Measurements from ENCODE around the gene BLTP2.
A peak's percentile ranks its signal among the peaks of the same experiment; 100 is the strongest.
"Not testable (repeated sequence)": the region's sequence is repeated elsewhere in the genome, so short reads cannot be mapped to it uniquely, and the experiment has no call there.

BLTP2 gene

GRCh38 chr17:28648698-28649097 is 3.7 kb upstream of the BLTP2 start:
- DNase-seq (ENCODE audit: insufficient read length, low spot score) = no peak
- FAIRE-seq = no peak

DNA sequence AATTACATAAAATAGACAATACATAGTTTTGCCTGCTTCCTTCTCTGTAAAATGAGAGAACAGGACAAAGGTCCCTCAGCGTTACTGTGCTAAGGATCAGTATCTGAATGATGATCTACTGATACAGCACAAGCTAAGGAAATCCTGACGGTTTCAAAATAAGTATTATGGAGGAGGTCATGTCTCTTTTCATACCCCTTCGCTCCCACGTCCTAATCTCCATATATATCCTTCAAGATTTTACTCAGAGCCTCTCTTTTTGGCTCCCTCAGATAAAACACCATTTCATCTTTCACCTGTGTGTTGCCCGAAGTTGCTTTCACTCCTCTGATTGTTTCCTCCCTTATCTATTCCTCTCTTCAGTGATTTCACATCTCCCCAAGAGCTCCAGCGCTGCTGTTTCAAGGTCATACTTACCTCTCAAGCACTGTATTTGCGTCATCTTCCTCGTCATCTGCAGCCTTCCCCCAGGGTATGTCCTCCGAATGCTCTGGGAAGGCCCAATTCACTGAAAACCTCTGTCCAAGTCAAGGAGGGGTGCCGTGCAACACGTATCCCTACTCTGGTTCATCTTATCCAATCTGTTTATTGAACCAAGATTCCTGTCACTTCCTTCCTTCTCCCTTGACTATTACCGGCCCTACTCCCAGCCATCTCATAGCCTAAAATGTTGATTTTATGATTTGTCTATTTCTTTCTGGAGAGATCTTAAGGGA is 1.2 kb upstream of the BLTP2 start:
- peak; percentile 33 for FAIRE-seq

GRCh38 chr17:28645576-28645939 is 600 bp upstream of the BLTP2 start:
- DNase-seq (ENCODE audit: insufficient read length, low spot score) (no peak), FAIRE-seq (no peak)

More for the DNA sequence above, 1.2 kb upstream of the BLTP2 start:
- DNase-seq (ENCODE audit: insufficient read length, low spot score) = no peak

GRCh38 chr17:28643983-28644786 is 773 bp downstream of the BLTP2 start:
- FAIRE-seq = peak; percentile 95
- peak; percentile 54 for DNase-seq (ENCODE audit: insufficient read length, low spot score)

DNA sequence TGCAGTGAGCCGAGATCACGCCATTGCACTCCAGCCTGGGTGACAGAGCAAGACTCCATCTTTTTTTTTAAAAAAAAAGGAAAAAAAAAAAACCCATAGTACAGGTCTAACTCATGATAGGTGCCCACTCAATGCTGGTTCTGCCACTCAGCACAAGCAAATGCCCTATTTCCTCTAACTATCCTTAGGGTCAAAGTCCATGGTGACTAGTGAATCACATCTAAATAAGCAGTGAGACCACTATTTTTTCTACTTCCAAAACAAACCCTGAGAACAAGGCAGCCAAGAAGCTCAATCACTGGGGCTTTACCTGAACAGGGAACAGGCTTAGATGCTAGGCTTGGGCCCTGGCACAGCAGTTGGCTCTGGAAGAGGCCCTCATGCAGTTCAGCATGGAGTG is 3.4 kb downstream of the BLTP2 start:
- DNase-seq (ENCODE audit: insufficient read length, low spot score) (no peak), FAIRE-seq (no peak)

GRCh38 chr17:28635506-28635905 is 9.5 kb downstream of the BLTP2 start:
- FAIRE-seq = no peak
- no peak for DNase-seq (ENCODE audit: insufficient read length, low spot score)

- DNase-seq (ENCODE audit: insufficient read length, low spot score) = no peak
- FAIRE-seq = no peak
Observed at GRCh38 chr17:28634206-28634865, 10.6 kb downstream of the BLTP2 start.

DNA sequence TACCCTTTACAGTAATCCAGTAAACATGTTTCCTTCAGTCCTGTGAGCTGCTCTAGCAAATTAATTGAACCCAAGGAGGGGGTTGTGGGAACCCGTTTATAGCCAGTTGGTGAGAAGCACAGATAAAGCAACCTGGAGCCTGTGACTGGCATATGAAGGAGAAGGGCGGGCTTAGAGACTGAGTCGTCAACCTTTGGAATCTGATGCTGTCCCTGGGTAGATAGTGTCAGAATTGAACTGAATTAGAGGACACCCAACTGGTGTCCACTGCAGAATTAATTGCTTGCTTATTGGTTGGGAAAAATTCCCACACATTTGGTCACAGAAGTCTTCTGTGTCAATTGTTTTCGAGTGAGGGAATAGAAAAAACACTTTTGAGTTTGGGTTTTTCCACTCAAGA is 18.1 kb downstream of the BLTP2 start:
- DNase-seq (ENCODE audit: insufficient read length, low spot score) = no peak
- FAIRE-seq = no peak

DNA sequence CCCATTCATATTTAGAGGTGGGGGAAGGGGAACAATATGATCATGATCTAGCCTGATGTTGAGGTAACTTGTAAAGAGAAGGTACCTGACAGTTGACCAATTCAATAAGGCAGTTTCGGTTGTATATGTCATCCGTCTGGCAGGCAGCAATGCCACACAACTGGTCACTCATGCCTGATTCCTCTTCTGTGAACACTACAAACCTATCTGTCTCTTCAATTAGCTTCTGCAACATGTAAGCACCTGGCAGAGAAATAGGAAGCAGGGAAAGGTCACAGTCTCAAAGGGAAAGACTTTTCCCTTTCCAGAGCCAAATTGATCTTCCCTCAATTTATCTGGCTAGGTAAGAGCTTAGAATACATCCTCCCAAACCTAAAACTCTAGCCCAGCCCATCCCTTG is 20.8 kb downstream of the BLTP2 start:
- FAIRE-seq = no peak
- DNase-seq (ENCODE audit: insufficient read length, low spot score) = no peak

- no peak for FAIRE-seq
- no peak for DNase-seq (ENCODE audit: insufficient read length, low spot score)
Observed at GRCh38 chr17:28623696-28624095, 21.3 kb downstream of the BLTP2 start.

DNA sequence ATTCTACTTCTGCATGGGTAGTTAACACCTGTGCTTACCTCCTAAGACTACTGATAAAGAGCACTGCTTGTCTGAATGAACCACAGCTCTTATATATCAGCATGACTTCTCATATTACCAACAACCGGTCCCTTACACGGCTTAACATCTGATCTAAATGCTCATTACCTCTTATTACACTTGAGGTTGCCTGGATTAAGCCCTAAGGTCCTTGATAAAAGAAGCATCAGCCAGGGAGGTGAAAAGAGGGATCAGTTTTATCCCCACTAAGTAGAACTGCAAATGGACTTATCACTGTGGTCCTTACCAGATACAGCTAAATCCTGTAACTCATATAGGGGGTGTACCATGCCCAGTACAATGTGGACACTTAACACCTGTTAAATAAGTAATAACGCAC is 22.8 kb downstream of the BLTP2 start:
- FAIRE-seq = no peak

GRCh38 chr17:28620010-28620409 is 24.9 kb downstream of the BLTP2 start:
- FAIRE-seq (no peak), DNase-seq (ENCODE audit: insufficient read length, low spot score) (no peak)

More for the DNA sequence above, 22.8 kb downstream of the BLTP2 start:
- no peak for DNase-seq (ENCODE audit: insufficient read length, low spot score)

DNA sequence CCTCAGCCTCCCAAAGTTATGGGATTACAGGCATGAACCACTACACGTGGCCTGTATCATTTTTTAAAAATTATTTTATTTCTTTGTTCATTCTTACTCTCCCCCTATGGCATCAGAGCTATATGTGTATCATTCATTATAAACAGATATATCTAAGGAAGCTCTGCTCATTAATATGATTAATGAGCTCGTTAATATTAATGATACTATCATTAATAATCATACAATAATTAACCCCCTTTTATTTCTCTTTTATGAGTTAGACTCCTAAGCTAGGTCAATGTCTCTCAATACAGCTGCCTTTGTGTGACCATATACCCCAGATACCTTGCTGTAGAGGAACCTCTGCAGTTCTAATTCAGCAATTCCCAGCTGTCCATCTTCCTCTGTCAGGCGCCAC is 26.5 kb downstream of the BLTP2 start:
- no peak for DNase-seq (ENCODE audit: insufficient read length, low spot score)
- no peak for FAIRE-seq

GRCh38 chr17:28616281-28616680 is 28.7 kb downstream of the BLTP2 start:
- FAIRE-seq (no peak), DNase-seq (ENCODE audit: insufficient read length, low spot score) (no peak)

- DNase-seq (ENCODE audit: insufficient read length, low spot score) = no peak
- no peak for FAIRE-seq
Observed at GRCh38 chr17:28615260-28615940, 29.6 kb downstream of the BLTP2 start.

- FAIRE-seq (no peak), DNase-seq (ENCODE audit: insufficient read length, low spot score) (no peak)
Observed at GRCh38 chr17:28613931-28614381, 31.0 kb downstream of the BLTP2 start, which contains the start of gene RSKR. Gene RSKR, minus strand, starts transcription at chr17:28614185. Its CDS starts 24 bp downstream, at chr17:28614161.

DNA sequence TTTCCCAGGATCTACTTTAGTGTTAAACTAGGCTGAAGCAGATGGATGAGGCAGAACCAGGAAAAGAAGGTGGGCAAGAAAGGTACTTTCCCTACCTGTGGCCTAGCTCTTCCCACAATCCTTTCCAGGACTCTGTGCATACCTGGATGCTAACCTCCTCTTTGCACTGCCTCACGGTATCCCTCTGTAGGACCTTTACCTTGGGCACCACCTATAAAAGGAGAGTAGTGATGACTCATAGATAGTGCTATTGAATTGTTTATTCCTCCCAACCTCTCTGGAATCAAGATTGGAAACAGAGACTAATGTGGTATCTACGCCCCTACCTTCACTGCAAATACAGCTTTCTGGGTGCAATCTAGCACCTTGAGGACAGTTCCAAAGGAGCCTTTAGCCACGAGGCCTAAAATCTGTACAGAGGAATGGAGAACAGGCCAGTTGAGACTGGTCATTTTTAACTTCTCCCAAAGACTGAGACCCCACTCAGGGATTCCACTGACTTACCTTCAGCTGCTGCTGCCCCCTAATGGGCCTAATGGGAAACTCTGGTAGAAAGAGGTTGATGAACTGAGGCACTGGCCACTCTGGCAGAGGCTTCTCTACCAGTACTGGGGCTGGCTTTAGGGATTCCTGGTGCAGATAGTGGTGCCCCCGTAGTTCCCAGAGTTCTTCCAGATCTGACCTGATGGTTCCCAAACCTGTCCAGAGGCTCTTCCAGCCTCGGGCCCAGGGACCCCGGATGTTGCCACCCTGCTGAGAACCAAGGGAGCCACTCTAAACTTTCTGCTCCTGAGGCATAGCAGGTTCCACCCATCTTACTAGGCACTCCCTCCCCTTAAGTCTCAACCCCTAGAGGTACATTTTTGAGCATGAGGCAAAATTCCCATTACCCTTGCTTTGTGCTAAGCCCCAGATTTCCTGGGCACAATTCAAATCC is 31.8 kb downstream of the BLTP2 start:
- FAIRE-seq = peak; percentile 45
- DNase-seq (ENCODE audit: insufficient read length, low spot score) = peak; percentile 28

DNA sequence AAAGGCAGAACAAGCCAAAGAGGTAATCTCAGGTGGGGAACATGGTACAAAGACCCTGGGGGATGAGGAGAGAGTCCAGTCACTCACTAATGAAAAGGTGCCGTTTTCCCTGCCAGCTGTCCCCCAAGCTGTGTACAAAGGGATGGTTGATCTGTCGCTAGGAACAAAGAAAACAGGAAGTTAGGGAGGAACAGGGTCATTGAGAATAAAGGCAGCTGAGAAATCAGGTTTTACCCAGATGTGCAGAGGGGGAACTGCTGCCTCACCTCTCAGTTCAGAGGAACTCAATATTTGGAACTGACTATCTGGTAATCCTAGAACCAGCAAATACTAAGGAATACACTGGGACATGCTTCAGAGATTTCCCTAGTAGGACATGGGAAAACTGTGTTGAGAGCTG is 32.4 kb downstream of the BLTP2 start:
- no peak for FAIRE-seq

DNA sequence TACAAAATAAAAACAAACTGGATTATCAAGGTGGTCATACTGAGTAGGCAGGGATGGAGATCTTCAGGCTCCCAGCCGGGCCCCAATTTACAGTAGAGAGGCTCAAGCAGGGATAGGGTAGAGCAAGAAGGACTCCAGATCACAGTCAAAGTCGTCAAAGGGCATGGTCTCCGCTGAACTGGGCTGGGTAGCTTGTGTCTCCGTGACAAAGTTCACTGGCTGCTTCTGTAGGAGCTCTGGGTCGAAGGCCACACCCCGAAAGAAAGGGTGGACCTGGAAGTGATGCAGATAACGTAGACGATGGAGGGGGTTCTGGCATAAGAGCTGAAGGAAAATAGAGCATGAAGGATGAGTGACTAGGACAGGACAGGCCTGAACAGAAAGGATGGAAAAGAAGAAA is 34.6 kb downstream of the BLTP2 start:
- DNase-seq (ENCODE audit: insufficient read length, low spot score) = no peak
- FAIRE-seq = no peak

More for the DNA sequence above, 32.4 kb downstream of the BLTP2 start:
- no peak for DNase-seq (ENCODE audit: insufficient read length, low spot score)

DNA sequence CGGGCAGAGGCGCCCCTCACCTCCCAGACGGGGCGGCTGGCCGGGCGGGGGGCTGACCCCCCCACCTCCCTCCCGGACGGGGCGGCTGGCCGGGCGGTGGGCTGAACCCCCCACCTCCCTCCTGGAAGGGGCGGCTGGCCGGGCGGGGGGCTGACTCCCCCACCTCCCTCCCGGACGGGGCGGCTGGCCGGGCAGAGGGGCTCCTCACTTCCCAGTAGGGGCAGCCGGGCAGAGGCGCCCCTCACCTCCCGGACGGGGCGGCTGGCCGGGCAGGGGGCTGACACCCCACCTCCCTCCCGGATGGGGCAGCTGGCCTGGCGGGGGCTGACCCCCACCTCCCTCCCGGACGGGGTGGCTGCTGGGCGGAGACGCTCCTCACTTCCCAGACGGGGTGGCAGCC is 40.9 kb downstream of the BLTP2 start:
- not testable (repeated sequence) for FAIRE-seq

More for the DNA sequence above, 40.9 kb downstream of the BLTP2 start:
- not testable (repeated sequence) for DNase-seq (ENCODE audit: insufficient read length, low spot score)

Measured in GM19239 (cell line).